Vagina (tissue), 2 donors: ENCODE measurements around the gene PSMC3.

Source experiments
- POLR2A ChIP-seq, 2 donors: fragments of 450-650 bp; IDR thresholded peaks; one replicate each; pipeline ENCODE4 v1.6.1; 2017; ENCODE audit warnings: antibody characterized with exemption in 2 of 2, mild to moderate bottlenecking in 2 of 2, moderate library complexity in 2 of 2
- TF ChIP-seq, protein P1 (sequence below), 3 experiments: fragments of 450-650 bp in 2 of 3; fragments of 200-600 bp in 1 of 3; sonication (generic) in 1 of 3; IDR thresholded peaks; one replicate each; pipeline ENCODE4 v1.5.1; 2017 to 2019; ENCODE audit warnings: antibody characterized with exemption in 3 of 3, mild to moderate bottlenecking in 2 of 3, moderate library complexity in 2 of 3

DNA sequence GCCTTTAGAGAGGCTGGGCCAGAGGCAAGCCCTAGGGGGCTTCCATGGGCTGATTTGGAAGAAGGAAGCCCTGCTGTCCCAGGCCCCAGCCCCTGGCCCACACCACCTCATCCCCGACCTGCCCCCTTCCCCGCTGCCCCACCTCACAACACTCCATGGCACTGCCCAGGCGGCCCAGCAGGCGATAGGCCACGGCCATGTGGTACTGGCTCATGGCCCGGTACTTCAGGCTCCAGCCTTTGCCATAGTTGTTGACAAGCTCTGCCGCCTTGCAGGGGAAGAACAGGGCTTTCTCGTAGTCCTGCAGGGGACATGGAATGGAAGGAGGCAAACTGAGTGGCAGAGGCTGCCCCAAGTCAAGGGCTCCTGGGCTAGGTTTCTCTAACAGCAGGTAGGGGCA, 16.3 kb upstream of the PSMC3 start:
- TF ChIP-seq, protein P1, sequence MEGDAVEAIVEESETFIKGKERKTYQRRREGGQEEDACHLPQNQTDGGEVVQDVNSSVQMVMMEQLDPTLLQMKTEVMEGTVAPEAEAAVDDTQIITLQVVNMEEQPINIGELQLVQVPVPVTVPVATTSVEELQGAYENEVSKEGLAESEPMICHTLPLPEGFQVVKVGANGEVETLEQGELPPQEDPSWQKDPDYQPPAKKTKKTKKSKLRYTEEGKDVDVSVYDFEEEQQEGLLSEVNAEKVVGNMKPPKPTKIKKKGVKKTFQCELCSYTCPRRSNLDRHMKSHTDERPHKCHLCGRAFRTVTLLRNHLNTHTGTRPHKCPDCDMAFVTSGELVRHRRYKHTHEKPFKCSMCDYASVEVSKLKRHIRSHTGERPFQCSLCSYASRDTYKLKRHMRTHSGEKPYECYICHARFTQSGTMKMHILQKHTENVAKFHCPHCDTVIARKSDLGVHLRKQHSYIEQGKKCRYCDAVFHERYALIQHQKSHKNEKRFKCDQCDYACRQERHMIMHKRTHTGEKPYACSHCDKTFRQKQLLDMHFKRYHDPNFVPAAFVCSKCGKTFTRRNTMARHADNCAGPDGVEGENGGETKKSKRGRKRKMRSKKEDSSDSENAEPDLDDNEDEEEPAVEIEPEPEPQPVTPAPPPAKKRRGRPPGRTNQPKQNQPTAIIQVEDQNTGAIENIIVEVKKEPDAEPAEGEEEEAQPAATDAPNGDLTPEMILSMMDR (IDR thresholded peaks at IDR 0.05) = no peak
- TF ChIP-seq POLR2A (IDR thresholded peaks at IDR 0.05) = no peak
